SU-DHL-6 (cell line): Measurements from ENCODE around the gene C2orf42.

ENCODE experiments used
- EZH2phosphoT487 ChIP-seq: fragments of 200-600 bp; sonication (generic), shearing (Covaris generic); conservative IDR thresholded peaks from 2 replicates; pipeline ENCODE4 v1.6.1; 2018; ENCODE audit warnings: mild to moderate bottlenecking, antibody characterized with exemption, low read length, moderate library complexity, mixed read lengths
- TF ChIP-seq, protein P1 (sequence below): fragments of 200-600 bp; sonication (generic); IDR thresholded peaks from one replicate; pipeline ENCODE4 v1.5.1; 2017; ENCODE audit warnings: antibody characterized with exemption, mild to moderate bottlenecking, low read length, moderate library complexity; ENCODE audit not compliant: insufficient read depth, poor library complexity, severe bottlenecking

DNA sequence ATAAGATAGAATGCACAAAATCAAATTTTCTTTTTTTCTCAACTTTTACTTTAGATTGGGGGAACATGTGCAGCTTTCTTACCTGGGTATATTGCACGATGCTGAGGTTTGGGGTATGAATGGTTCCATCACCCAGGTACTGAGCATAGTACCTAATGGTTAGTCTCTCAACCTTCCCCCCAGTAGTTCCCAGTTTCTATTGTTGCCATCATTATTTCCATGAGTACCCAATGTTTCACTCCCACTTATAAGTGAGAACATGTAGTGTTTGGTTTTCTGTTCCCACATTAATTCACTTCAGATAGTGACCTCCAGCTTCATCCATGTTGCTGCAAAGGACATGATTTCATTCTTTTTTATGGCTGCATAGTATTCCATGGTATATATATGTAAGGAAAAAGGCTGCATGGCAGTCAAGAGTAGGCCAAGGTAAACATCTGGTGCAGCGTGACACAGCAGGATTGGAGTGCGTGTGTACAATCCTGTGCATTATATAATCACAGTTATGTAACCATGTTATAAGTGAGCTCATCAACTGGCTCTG is 10.5 kb upstream of the C2orf42 start:
- TF ChIP-seq, protein P1, sequence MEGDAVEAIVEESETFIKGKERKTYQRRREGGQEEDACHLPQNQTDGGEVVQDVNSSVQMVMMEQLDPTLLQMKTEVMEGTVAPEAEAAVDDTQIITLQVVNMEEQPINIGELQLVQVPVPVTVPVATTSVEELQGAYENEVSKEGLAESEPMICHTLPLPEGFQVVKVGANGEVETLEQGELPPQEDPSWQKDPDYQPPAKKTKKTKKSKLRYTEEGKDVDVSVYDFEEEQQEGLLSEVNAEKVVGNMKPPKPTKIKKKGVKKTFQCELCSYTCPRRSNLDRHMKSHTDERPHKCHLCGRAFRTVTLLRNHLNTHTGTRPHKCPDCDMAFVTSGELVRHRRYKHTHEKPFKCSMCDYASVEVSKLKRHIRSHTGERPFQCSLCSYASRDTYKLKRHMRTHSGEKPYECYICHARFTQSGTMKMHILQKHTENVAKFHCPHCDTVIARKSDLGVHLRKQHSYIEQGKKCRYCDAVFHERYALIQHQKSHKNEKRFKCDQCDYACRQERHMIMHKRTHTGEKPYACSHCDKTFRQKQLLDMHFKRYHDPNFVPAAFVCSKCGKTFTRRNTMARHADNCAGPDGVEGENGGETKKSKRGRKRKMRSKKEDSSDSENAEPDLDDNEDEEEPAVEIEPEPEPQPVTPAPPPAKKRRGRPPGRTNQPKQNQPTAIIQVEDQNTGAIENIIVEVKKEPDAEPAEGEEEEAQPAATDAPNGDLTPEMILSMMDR: no peak
- no peak for TF ChIP-seq EZH2phosphoT487
